Neuronal stem cell (in vitro differentiated cells): ENCODE results near the gene BTRC.

Experiments used
- DNase-seq: peaks from one replicate; pipeline ENCODE4 v3.0.0-alpha.2; 2013; ENCODE audit warnings: low spot score
- H2AFZ ChIP-seq: one replicate; pipeline ENCODE4 v1.6.1; 2013; ENCODE audit warnings: mild to moderate bottlenecking, low read length, inconsistent platforms
- H2AK5ac ChIP-seq: 2 replicates; pipeline ENCODE4 v1.6.1; 2013; ENCODE audit warnings: low read depth, mild to moderate bottlenecking, inconsistent platforms, low read length, moderate library complexity, mixed read lengths
- H2BK120ac ChIP-seq: 2 replicates; pipeline ENCODE4 v1.6.1; 2013; ENCODE audit warnings: low read depth, mild to moderate bottlenecking, inconsistent platforms, low read length, moderate library complexity, mixed read lengths
- H2BK12ac ChIP-seq: one replicate; pipeline ENCODE4 v1.6.1; 2013; ENCODE audit warnings: low read length, inconsistent platforms
- H2BK15ac ChIP-seq: 2 replicates; pipeline ENCODE4 v1.6.1; 2013; ENCODE audit warnings: mild to moderate bottlenecking, low read length, inconsistent platforms, mixed read lengths
- H2BK5ac ChIP-seq: one replicate; pipeline ENCODE4 v1.6.1; 2013; ENCODE audit warnings: inconsistent platforms, mild to moderate bottlenecking, low read length, moderate library complexity
- H3K14ac ChIP-seq: one replicate; pipeline ENCODE4 v1.6.1; 2013; ENCODE audit warnings: low read length, inconsistent platforms
- H3K18ac ChIP-seq: 2 replicates; pipeline ENCODE4 v1.6.1; 2013; ENCODE audit warnings: low read length, inconsistent platforms
- H3K23ac ChIP-seq: 2 replicates; pipeline ENCODE4 v1.6.1; 2013; ENCODE audit warnings: low read depth, mild to moderate bottlenecking, mixed read lengths, low read length, inconsistent platforms; ENCODE audit not compliant: poor library complexity
- H3K27ac ChIP-seq: replicated peaks from 3 replicates; pipeline ENCODE4 v1.5.1; 2013; ENCODE audit warnings: low read length, inconsistent platforms
- H3K27me3 ChIP-seq, 3 experiments: 2 replicates each; pipeline ENCODE4 v1.6.1; 2013; ENCODE audit warnings: low read length in 3 of 3, mild to moderate bottlenecking in 2 of 3, inconsistent platforms in 1 of 3, low read depth in 1 of 3, mixed read lengths in 1 of 3, moderate library complexity in 1 of 3; ENCODE audit not compliant: control insufficient read depth in 3 of 3, insufficient read depth in 3 of 3
- H3K36me3 ChIP-seq, 2 donors: replicated peaks in 1 of 2; 2 replicates each; pipeline ENCODE4 v1.6.1; 2013; ENCODE audit warnings: low read length in 2 of 2; ENCODE audit not compliant: control insufficient read depth in 2 of 2, insufficient read depth in 2 of 2
- H3K4ac ChIP-seq: 2 replicates; pipeline ENCODE4 v1.6.1; 2013; ENCODE audit warnings: inconsistent platforms, mild to moderate bottlenecking, low read length, moderate library complexity
- H3K4me1 ChIP-seq, 2 donors: 1 replicate in 1 of 2; 2 replicates in 1 of 2; pipeline ENCODE4 v1.6.1; 2013; ENCODE audit warnings: low read length in 2 of 2, low read depth in 1 of 2; ENCODE audit not compliant: control insufficient read depth in 2 of 2, insufficient read depth in 1 of 2
- H3K4me2 ChIP-seq: one replicate; pipeline ENCODE4 v1.6.1; 2013; ENCODE audit warnings: mild to moderate bottlenecking, low read length, inconsistent platforms; ENCODE audit not compliant: insufficient read depth, poor library complexity, severe bottlenecking
- H3K4me3 ChIP-seq, 2 donors: 2 replicates each; pipeline ENCODE4 v1.5.1; 2013; ENCODE audit warnings: low read length in 2 of 2, mild to moderate bottlenecking in 2 of 2, inconsistent platforms in 1 of 2, moderate library complexity in 1 of 2
- H3K79me1 ChIP-seq: one replicate; pipeline ENCODE4 v1.6.1; 2013; ENCODE audit warnings: low read depth, mild to moderate bottlenecking, inconsistent platforms, low read length, moderate library complexity
- H3K9ac ChIP-seq: one replicate; pipeline ENCODE4 v1.6.1; 2013; ENCODE audit warnings: mild to moderate bottlenecking, low read depth, low read length, inconsistent platforms; ENCODE audit not compliant: poor library complexity
- H3K9me3 ChIP-seq, 2 donors: replicated peaks in 1 of 2; 2 replicates each; pipeline versions ENCODE3 to v1.6.1; 2013; ENCODE audit warnings: low read length in 2 of 2, mild to moderate bottlenecking in 2 of 2, inconsistent platforms in 1 of 2, low read depth in 1 of 2, mixed read lengths in 1 of 2, moderate library complexity in 1 of 2; ENCODE audit not compliant: control insufficient read depth in 2 of 2, insufficient read depth in 1 of 2
- H4K8ac ChIP-seq: one replicate; pipeline ENCODE4 v1.6.1; 2013; ENCODE audit warnings: low read depth, mild to moderate bottlenecking, inconsistent platforms, low read length, moderate library complexity
- H4K91ac ChIP-seq: one replicate; pipeline ENCODE4 v1.6.1; 2013; ENCODE audit warnings: low read length, low read depth, mild to moderate bottlenecking, inconsistent platforms; ENCODE audit not compliant: poor library complexity
- WGBS, 2 donors: extraction: QIAGEN DNeasy Blood & Tissue Kit; methylation state at CpG; one replicate each; pipeline ENCODE4 v1.1.7; 2013; ENCODE audit warnings: missing lambda C conversion rate in 2 of 2, mixed read lengths in 1 of 2; ENCODE audit not compliant: insufficient read length in 2 of 2, insufficient replicate concordance in 1 of 2; ENCODE audit errors: extremely low coverage in 2 of 2; 5-methylcytosine and 5-hydroxymethylcytosine counted together

BTRC gene

GRCh38 chr10:101446947-101447346, 93.0 kb downstream of the BTRC start:
- Histone ChIP-seq H3K4ac (no peak overlapping the region), H3K4me1 (peaks cover 9 to 17% of the 10 kb centered on the region in 2 donors)
- WGBS, 2 donors = no CpG with 5 or more reads among the region's 7 CpGs

GRCh38 chr10:101447477-101447876, 93.5 kb downstream of the BTRC start:
- no peak overlapping the region for H2AFZ ChIP-seq
- no peak overlapping the region for H2BK15ac ChIP-seq
- no peak overlapping the region for H3K23ac ChIP-seq
- H3K36me3 ChIP-seq = no peaks in the 10 kb centered on the region
- WGBS, 2 donors = no CpG with 5 or more reads among the region's 2 CpGs
- H4K91ac ChIP-seq = no peak overlapping the region
- H3K27ac ChIP-seq = no peak overlapping the region
- H3K9ac ChIP-seq = no peak overlapping the region
- no peak overlapping the region for H3K4me2 ChIP-seq
- H3K79me1 ChIP-seq = no peaks in the 10 kb centered on the region
- no peak overlapping the region for H2BK120ac ChIP-seq
- H3K9me3 ChIP-seq = no peaks in the 10 kb centered on the region
- no peak overlapping the region for H3K18ac ChIP-seq
- H4K8ac ChIP-seq = no peak overlapping the region
- no peak overlapping the region for H3K4me3 ChIP-seq
- H2BK12ac ChIP-seq = no peak overlapping the region
- H3K27me3 ChIP-seq = peaks cover 0 to 23% (median 0%) of the 10 kb centered on the region in 3 experiments
- no peak overlapping the region for H3K4ac ChIP-seq
- no peak for DNase-seq
- no peak overlapping the region for H2AK5ac ChIP-seq
- no peak overlapping the region for H3K14ac ChIP-seq
- peaks cover 7 to 17% of the 10 kb centered on the region in 2 donors for H3K4me1 ChIP-seq
- no peak overlapping the region for H2BK5ac ChIP-seq

More at GRCh38 chr10:101446947-101447346, 93.0 kb downstream of the BTRC start:
- H2BK120ac ChIP-seq = no peak overlapping the region
- no peak overlapping the region for H3K4me3 ChIP-seq
- no peak overlapping the region for H4K91ac ChIP-seq
- no peak overlapping the region for H4K8ac ChIP-seq
- H3K18ac ChIP-seq = no peak overlapping the region
- peaks cover 0 to 23% (median 0%) of the 10 kb centered on the region in 3 experiments for H3K27me3 ChIP-seq
- no peak overlapping the region for H2BK5ac ChIP-seq
- no peak overlapping the region for H3K27ac ChIP-seq
- no peaks in the 10 kb centered on the region for H3K36me3 ChIP-seq
- H2AK5ac ChIP-seq = no peak overlapping the region
- H2AFZ ChIP-seq = no peak overlapping the region
- H3K14ac ChIP-seq = no peak overlapping the region
- H3K9ac ChIP-seq = no peak overlapping the region
- H3K79me1 ChIP-seq = no peaks in the 10 kb centered on the region
- H2BK15ac ChIP-seq = no peak overlapping the region
- H3K9me3 ChIP-seq = no peaks in the 10 kb centered on the region
- no peak overlapping the region for H2BK12ac ChIP-seq
- no peak overlapping the region for H3K4me2 ChIP-seq
- no peak overlapping the region for H3K23ac ChIP-seq
- no peak for DNase-seq

DNA sequence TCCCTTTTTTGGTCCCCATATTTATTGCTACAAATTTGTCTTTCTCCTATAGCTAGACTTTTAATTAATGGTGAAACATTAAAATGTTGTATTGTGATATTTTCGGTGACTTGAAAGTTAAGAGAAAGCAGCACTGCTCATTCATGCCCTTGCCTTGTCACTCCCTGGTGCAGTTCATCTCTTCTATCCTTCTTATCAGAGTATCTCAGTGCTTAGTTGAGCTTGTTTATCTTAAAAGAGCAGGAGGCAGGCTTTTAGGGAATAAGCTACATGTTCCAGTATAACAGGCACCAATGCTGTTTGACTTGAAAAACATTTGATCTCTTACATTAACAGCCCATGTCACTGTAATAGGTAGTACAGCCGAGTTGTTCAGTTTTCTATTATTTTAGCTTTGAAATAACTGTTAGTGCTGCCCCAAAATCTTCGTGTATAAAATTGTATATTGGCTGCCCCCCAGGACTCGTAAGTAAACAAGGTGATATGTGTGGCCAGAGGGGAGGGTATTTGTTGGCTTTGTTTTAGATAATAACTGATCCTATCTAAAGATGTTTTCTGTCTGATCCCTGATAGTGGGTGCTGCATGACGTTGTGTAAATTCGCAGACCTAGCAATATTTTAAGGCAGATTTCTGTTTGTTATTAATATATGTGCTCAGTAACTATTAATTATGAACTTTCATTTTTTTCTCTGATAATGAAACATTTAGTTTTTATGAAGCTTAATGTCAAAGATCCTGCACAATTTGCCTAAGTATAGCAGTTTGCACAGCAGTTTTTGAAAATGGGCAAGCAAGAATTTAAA, 96.5 kb downstream of the BTRC start:
- Histone ChIP-seq H3K4me3 (no peak overlapping the region), H3K23ac (no peak overlapping the region), H3K27ac (no peak overlapping the region), H2AFZ (no peak overlapping the region), H3K9ac (no peak overlapping the region), H3K27me3 (peaks cover 0 to 10% (median 0%) of the 10 kb centered on the region in 3 experiments), H2BK12ac (no peak overlapping the region), H4K8ac (no peak overlapping the region), H3K79me1 (no peaks in the 10 kb centered on the region), H2AK5ac (no peak overlapping the region), H3K18ac (no peak overlapping the region), H3K4me1 (peaks cover 7 to 16% of the 10 kb centered on the region in 2 donors), H2BK5ac (no peak overlapping the region), H3K36me3 (no peaks in the 10 kb centered on the region), H3K14ac (no peak overlapping the region), H2BK15ac (no peak overlapping the region), H4K91ac (no peak overlapping the region), H3K4me2 (no peak overlapping the region), H3K9me3 (no peaks in the 10 kb centered on the region), H2BK120ac (no peak overlapping the region), H3K4ac (no peak overlapping the region)
- no peak for DNase-seq
- no CpG with 5 or more reads among the region's 6 CpGs for WGBS, 2 donors

- Histone ChIP-seq H2AFZ (no peak overlapping the region), H3K9ac (no peak overlapping the region), H2BK15ac (no peak overlapping the region), H2BK120ac (no peak overlapping the region), H3K4ac (no peak overlapping the region), H4K91ac (no peak overlapping the region), H2BK5ac (no peak overlapping the region), H3K14ac (no peak overlapping the region), H3K79me1 (no peaks in the 10 kb centered on the region), H3K4me2 (no peak overlapping the region), H3K27ac (no peak overlapping the region), H3K4me1 (peaks cover 6 to 11% of the 10 kb centered on the region in 2 donors), H2BK12ac (no peak overlapping the region), H2AK5ac (no peak overlapping the region), H3K18ac (no peak overlapping the region), H3K36me3 (no peaks in the 10 kb centered on the region), H3K4me3 (no peak overlapping the region), H3K23ac (no peak overlapping the region), H3K9me3 (no peaks in the 10 kb centered on the region), H3K27me3 (peaks cover 0 to 10% (median 0%) of the 10 kb centered on the region in 3 experiments), H4K8ac (no peak overlapping the region)
- WGBS, 2 donors = no CpG with 5 or more reads among the region's 1 CpG
- no peak for DNase-seq
Measured at GRCh38 chr10:101451261-101451660, 97.3 kb downstream of the BTRC start.
